Fibroblast of pulmonary artery (primary cell): ENCODE data around the gene KCNH1.

Experiments
- DNase-seq: peaks from one replicate; pipeline ENCODE4 v3.0.0-alpha.2; 2010; ENCODE audit warnings: low read depth
- H3K4me3 ChIP-seq: replicated peaks from 2 replicates; pipeline ENCODE4 v1.5.1; 2011; ENCODE audit warnings: low read depth, mild to moderate bottlenecking, control low read depth, low read length, moderate library complexity
- CTCF ChIP-seq: IDR thresholded peaks from 2 replicates; pipeline ENCODE4 v1.5.1; 2011; ENCODE audit warnings: mild to moderate bottlenecking, control low read depth, low read length, inconsistent platforms; ENCODE audit errors: missing control alignments

The KCNH1 gene

GRCh38 chr1:210722410-210723081, 411.4 kb downstream of the KCNH1 start:
- TF ChIP-seq CTCF, result no peak
- DNase-seq, result no peak
- H3K4me3 ChIP-seq, result no peak overlapping the region

GRCh38 chr1:210715072-210715471, 418.9 kb downstream of the KCNH1 start:
- DNase-seq, result no peak
- H3K4me3 ChIP-seq, result no peak overlapping the region
- no peak for TF ChIP-seq CTCF

GRCh38 chr1:210711825-210712612, 421.9 kb downstream of the KCNH1 start:
- no peak for TF ChIP-seq CTCF
- no peak for DNase-seq
- no peak overlapping the region for H3K4me3 ChIP-seq

GRCh38 chr1:210709701-210710100, 424.2 kb downstream of the KCNH1 start:
- no peak for DNase-seq
- TF ChIP-seq CTCF, result no peak

GRCh38 chr1:210707300-210708240, 426.4 kb downstream of the KCNH1 start:
- TF ChIP-seq CTCF, result no peak
- no peak overlapping the region for H3K4me3 ChIP-seq
- DNase-seq, result no peak

More at GRCh38 chr1:210709701-210710100, 424.2 kb downstream of the KCNH1 start:
- no peak overlapping the region for H3K4me3 ChIP-seq

- no peak for DNase-seq
- TF ChIP-seq CTCF, result no peak
- H3K4me3 ChIP-seq, result no peak overlapping the region
These were observed 427.7 kb downstream of the KCNH1 start for GRCh38 chr1:210706246-210706645.
